ENCODE results near the gene SMIM43.

SMIM43 gene

GRCh38 chr4:121721700-121722099 lies 43.3 kb downstream of the SMIM43 start:
- TF ChIP-seq CTCF (conservative IDR thresholded peaks at IDR 0.05; ENCODE audit: control insufficient read depth, insufficient read depth, low read depth, low read length) = no peak
- DNase-seq (ENCODE audit: low read depth) = no peak
- H3K4me3 ChIP-seq (ENCODE audit: control insufficient read depth, low read depth, low read length) = no peak overlapping the region

- no peak for TF ChIP-seq CTCF (conservative IDR thresholded peaks at IDR 0.05; ENCODE audit: control insufficient read depth, insufficient read depth, low read depth, low read length)
- no peak for DNase-seq (ENCODE audit: low read depth)
- no peak overlapping the region for H3K4me3 ChIP-seq (ENCODE audit: control insufficient read depth, low read depth, low read length)
Observed at GRCh38 chr4:121720109-121720508, 44.9 kb downstream of the SMIM43 start.

GRCh38 chr4:121717680-121718237 lies 47.2 kb downstream of the SMIM43 start:
- DNase-seq (ENCODE audit: low read depth) = peak; percentile 79
- no peak for TF ChIP-seq CTCF (conservative IDR thresholded peaks at IDR 0.05; ENCODE audit: control insufficient read depth, insufficient read depth, low read depth, low read length)
- no peak overlapping the region for H3K4me3 ChIP-seq (ENCODE audit: control insufficient read depth, low read depth, low read length)

- H3K4me3 ChIP-seq (ENCODE audit: control insufficient read depth, low read depth, low read length) = no peak overlapping the region
- DNase-seq (ENCODE audit: low read depth) = no peak
- no peak for TF ChIP-seq CTCF (conservative IDR thresholded peaks at IDR 0.05; ENCODE audit: control insufficient read depth, insufficient read depth, low read depth, low read length)
Observed at GRCh38 chr4:121714548-121714947, 50.4 kb downstream of the SMIM43 start.

- TF ChIP-seq CTCF (conservative IDR thresholded peaks at IDR 0.05; ENCODE audit: control insufficient read depth, insufficient read depth, low read depth, low read length) = no peak
Observed at GRCh38 chr4:121712783-121713182, 52.2 kb downstream of the SMIM43 start.

GRCh38 chr4:121712001-121712651 lies 52.8 kb downstream of the SMIM43 start:
- TF ChIP-seq CTCF (conservative IDR thresholded peaks at IDR 0.05; ENCODE audit: control insufficient read depth, insufficient read depth, low read depth, low read length) = no peak
- DNase-seq (ENCODE audit: low read depth) = no peak
- H3K4me3 ChIP-seq (ENCODE audit: control insufficient read depth, low read depth, low read length) = no peak overlapping the region

More at GRCh38 chr4:121712783-121713182, 52.2 kb downstream of the SMIM43 start:
- H3K4me3 ChIP-seq (ENCODE audit: control insufficient read depth, low read depth, low read length) = no peak overlapping the region
- DNase-seq (ENCODE audit: low read depth) = no peak
